CD4-positive, CD25-positive, alpha-beta regulatory T cell (primary cell): ENCODE measurements around the gene NSUN7. TPM values are rescaled to one million over a fixed set of nuclear protein-coding genes. Genes with fewer than 3 reads are reported as not detected.

Experiments
- ATAC-seq, 2 donors: fragments of 150-1000 bp; cut with Tn5 transposase; one replicate each; pipeline ENCODE4 v1.10.0; 2021; ENCODE audit warnings: low read depth in 2 of 2, moderate number of reproducible peaks in 2 of 2, moderate library complexity in 1 of 2
- DNase-seq, 3 donors: peaks; one replicate each; pipeline versions ENCODE4 v3.0.0 to v3.0.0-alpha.2; 2012 to 2022; ENCODE audit warnings: mixed read lengths in 1 of 3
- H3K27ac ChIP-seq: one replicate; pipeline ENCODE4 v1.7.0; 2013; ENCODE audit warnings: mild to moderate bottlenecking, low read length; ENCODE audit not compliant: insufficient read depth, poor library complexity, severe bottlenecking
- H3K27me3 ChIP-seq: one replicate; pipeline ENCODE4 v1.7.0; 2013; ENCODE audit warnings: low read length; ENCODE audit not compliant: control insufficient read depth, insufficient read depth
- H3K36me3 ChIP-seq: one replicate; pipeline ENCODE4 v1.7.0; 2013; ENCODE audit warnings: mild to moderate bottlenecking, low read length, moderate library complexity; ENCODE audit not compliant: control insufficient read depth, insufficient read depth
- H3K4me1 ChIP-seq: 2 replicates; pipeline ENCODE4 v1.7.0; 2013; ENCODE audit warnings: mild to moderate bottlenecking, low read length; ENCODE audit not compliant: insufficient read depth, control insufficient read depth, poor library complexity, severe bottlenecking
- H3K4me3 ChIP-seq: one replicate; pipeline ENCODE4 v1.7.0; 2013; ENCODE audit warnings: low read depth, mild to moderate bottlenecking, low read length, moderate library complexity
- H3K9me3 ChIP-seq, 2 experiments: 1 replicate in 1 of 2; 2 replicates in 1 of 2; pipeline ENCODE4 v1.7.0; 2013; ENCODE audit warnings: low read length in 2 of 2, mild to moderate bottlenecking in 1 of 2, moderate library complexity in 1 of 2; ENCODE audit not compliant: control insufficient read depth in 2 of 2
- H3K27ac Mint-ChIP-seq, 3 donors: one replicate each; pipeline ENCODE4 v1.8.0; 2020 to 2022; ENCODE audit warnings: mild to moderate bottlenecking in 3 of 3, mixed read lengths in 3 of 3, moderate library complexity in 2 of 3
- H3K27me3 Mint-ChIP-seq: one replicate; pipeline ENCODE4 v1.8.0; 2022; ENCODE audit warnings: mild to moderate bottlenecking, mixed read lengths
- H3K36me3 Mint-ChIP-seq: one replicate; pipeline ENCODE4 v1.8.0; 2020; ENCODE audit warnings: mixed read lengths
- H3K4me1 Mint-ChIP-seq, 4 donors: one replicate each; pipeline ENCODE4 v1.8.0; 2020 to 2022; ENCODE audit warnings: mixed read lengths in 4 of 4, mild to moderate bottlenecking in 1 of 4
- H3K4me3 Mint-ChIP-seq, 4 donors: one replicate each; pipeline ENCODE4 v1.8.0; 2020 to 2022; ENCODE audit warnings: mild to moderate bottlenecking in 4 of 4, mixed read lengths in 4 of 4, moderate library complexity in 3 of 4
- H3K9me3 Mint-ChIP-seq, 7 donors: one replicate each; pipeline ENCODE4 v1.8.0; 2020 to 2022; ENCODE audit warnings: mixed read lengths in 7 of 7, mild to moderate bottlenecking in 3 of 7, moderate library complexity in 2 of 7
- polyA plus RNA-seq, 4 donors: library from polyadenylated mRNA; unstranded; fragments of 300-500 nt; fragmentation: Illumina TruSeq; gene quantifications; one replicate each; pipeline ENCODE4 v1.2.3, GENCODE V29; 2021
- total RNA-seq: library from RNA; stranded (reverse); gene quantifications from one replicate; pipeline ENCODE4 v1.2.3, GENCODE V29; 2022

NSUN7 gene
- total and polyA plus RNA-seq, 5 donors from 2014 or later = 0.59 TPM; not detected in 4

- Mint-ChIP-seq H3K4me1 (peaks cover 0 to 8% (median 2%) of the 10 kb centered on the region in 4 donors), H3K27ac (no peak overlapping the region), H3K4me3 (no peak overlapping the region), H3K27me3 (peaks cover 8% of the 10 kb centered on the region), H3K36me3 (no peaks in the 10 kb centered on the region), H3K9me3 (peaks cover 0 to 1% (median 0%) of the 10 kb centered on the region in 7 donors)
- no peak overlapping the region for H3K4me3 ChIP-seq
- H3K36me3 ChIP-seq = no peaks in the 10 kb centered on the region
- peak in 1 of 2 donors; percentile 68 for ATAC-seq
- H3K27me3 ChIP-seq = no peaks in the 10 kb centered on the region
- H3K27ac ChIP-seq = no peak overlapping the region
- no peaks in the 10 kb centered on the region for H3K4me1 ChIP-seq
- H3K9me3 ChIP-seq = no peaks in the 10 kb centered on the region
- peak in 1 of 3 donors; percentile 46 for DNase-seq
Observed at GRCh38 chr4:40763228-40763716, 13.5 kb downstream of the NSUN7 start.

- no peak overlapping the region for H3K4me3 ChIP-seq
- no peaks in the 10 kb centered on the region for H3K4me1 ChIP-seq
- H3K4me3 Mint-ChIP-seq = no peak overlapping the region
- H3K9me3 Mint-ChIP-seq = peaks cover 0 to 2% (median 0%) of the 10 kb centered on the region in 7 donors
- H3K4me1 Mint-ChIP-seq = no peaks in the 10 kb centered on the region
- H3K27me3 Mint-ChIP-seq = peaks cover 26% of the 10 kb centered on the region
- H3K27ac ChIP-seq = no peak overlapping the region
- H3K27me3 ChIP-seq = no peaks in the 10 kb centered on the region
- DNase-seq (no peak), ATAC-seq (no peak)
- H3K36me3 ChIP-seq = no peaks in the 10 kb centered on the region
- no peaks in the 10 kb centered on the region for H3K9me3 ChIP-seq
- no peak overlapping the region for H3K27ac Mint-ChIP-seq
- no peaks in the 10 kb centered on the region for H3K36me3 Mint-ChIP-seq
Observed at GRCh38 chr4:40769266-40769665, 19.5 kb downstream of the NSUN7 start.

- no peak overlapping the region for H3K27ac Mint-ChIP-seq
Observed at GRCh38 chr4:40778090-40778489, 28.3 kb downstream of the NSUN7 start.

GRCh38 chr4:40782876-40783275 is 33.1 kb downstream of the NSUN7 start:
- no peaks in the 10 kb centered on the region for H3K9me3 ChIP-seq
- H3K27me3 ChIP-seq = no peaks in the 10 kb centered on the region
- Mint-ChIP-seq H3K36me3 (no peaks in the 10 kb centered on the region), H3K27ac (no peak overlapping the region), H3K27me3 (peaks cover 37% of the 10 kb centered on the region), H3K4me3 (no peak overlapping the region), H3K9me3 (peaks cover 0 to 4% (median 0%) of the 10 kb centered on the region in 7 donors), H3K4me1 (no peaks in the 10 kb centered on the region)
- DNase-seq (no peak), ATAC-seq (no peak)
- H3K4me3 ChIP-seq = no peak overlapping the region
- H3K36me3 ChIP-seq = no peaks in the 10 kb centered on the region
- H3K4me1 ChIP-seq = no peaks in the 10 kb centered on the region
- H3K27ac ChIP-seq = no peak overlapping the region

More at GRCh38 chr4:40778090-40778489, 28.3 kb downstream of the NSUN7 start:
- no peak overlapping the region for H3K4me3 ChIP-seq
- Mint-ChIP-seq H3K36me3 (no peaks in the 10 kb centered on the region), H3K9me3 (peaks cover 0 to 5% (median 0%) of the 10 kb centered on the region in 7 donors), H3K27me3 (peaks cover 33% of the 10 kb centered on the region), H3K4me3 (no peak overlapping the region), H3K4me1 (no peaks in the 10 kb centered on the region)
- no peak for ATAC-seq
- H3K36me3 ChIP-seq = no peaks in the 10 kb centered on the region
- H3K4me1 ChIP-seq = no peaks in the 10 kb centered on the region
- no peak for DNase-seq
- no peak overlapping the region for H3K27ac ChIP-seq
- H3K9me3 ChIP-seq = no peaks in the 10 kb centered on the region
- H3K27me3 ChIP-seq = peaks cover 2% of the 10 kb centered on the region

- Mint-ChIP-seq H3K4me3 (no peak overlapping the region), H3K4me1 (no peaks in the 10 kb centered on the region), H3K36me3 (no peaks in the 10 kb centered on the region), H3K9me3 (peaks cover 0 to 4% (median 0%) of the 10 kb centered on the region in 7 donors), H3K27ac (no peak overlapping the region), H3K27me3 (peaks cover 32% of the 10 kb centered on the region)
- DNase-seq = no peak
- H3K4me1 ChIP-seq = no peaks in the 10 kb centered on the region
- H3K27me3 ChIP-seq = peaks cover 2% of the 10 kb centered on the region
- H3K27ac ChIP-seq = no peak overlapping the region
- ATAC-seq = no peak
- H3K9me3 ChIP-seq = no peaks in the 10 kb centered on the region
- no peak overlapping the region for H3K4me3 ChIP-seq
- no peaks in the 10 kb centered on the region for H3K36me3 ChIP-seq
Observed at GRCh38 chr4:40785727-40786126, 36.0 kb downstream of the NSUN7 start.

- H3K4me3 Mint-ChIP-seq = no peak overlapping the region
- Histone ChIP-seq H3K9me3 (no peaks in the 10 kb centered on the region), H3K4me1 (no peaks in the 10 kb centered on the region), H3K4me3 (no peak overlapping the region), H3K36me3 (no peaks in the 10 kb centered on the region), H3K27me3 (peaks cover 2% of the 10 kb centered on the region), H3K27ac (no peak overlapping the region)
- no peaks in the 10 kb centered on the region for H3K36me3 Mint-ChIP-seq
- H3K27ac Mint-ChIP-seq = no peak overlapping the region
- H3K27me3 Mint-ChIP-seq = peaks cover 32% of the 10 kb centered on the region
- ATAC-seq (no peak), DNase-seq (no peak)
- H3K9me3 Mint-ChIP-seq = peaks cover 0 to 4% (median 0%) of the 10 kb centered on the region in 7 donors
- H3K4me1 Mint-ChIP-seq = no peaks in the 10 kb centered on the region
Observed at GRCh38 chr4:40788331-40788730, 38.6 kb downstream of the NSUN7 start.

GRCh38 chr4:40789031-40789430 is 39.3 kb downstream of the NSUN7 start:
- H3K9me3 ChIP-seq = no peaks in the 10 kb centered on the region
- no peak overlapping the region for H3K4me3 ChIP-seq
- no peak overlapping the region for H3K27ac Mint-ChIP-seq
- ATAC-seq (no peak), DNase-seq (no peak)
- no peaks in the 10 kb centered on the region for H3K4me1 ChIP-seq
- H3K36me3 ChIP-seq = no peaks in the 10 kb centered on the region
- peaks cover 2% of the 10 kb centered on the region for H3K27me3 ChIP-seq
- peaks cover 31% of the 10 kb centered on the region for H3K27me3 Mint-ChIP-seq
- no peak overlapping the region for H3K27ac ChIP-seq
- H3K36me3 Mint-ChIP-seq = no peaks in the 10 kb centered on the region
- H3K4me3 Mint-ChIP-seq = no peak overlapping the region
- H3K9me3 Mint-ChIP-seq = no peaks in the 10 kb centered on the region
- no peaks in the 10 kb centered on the region for H3K4me1 Mint-ChIP-seq

- no peak overlapping the region for H3K27ac Mint-ChIP-seq
- no peak overlapping the region for H3K4me3 Mint-ChIP-seq
- no peak overlapping the region for H3K4me3 ChIP-seq
- no peaks in the 10 kb centered on the region for H3K4me1 Mint-ChIP-seq
- H3K36me3 ChIP-seq = no peaks in the 10 kb centered on the region
- no peaks in the 10 kb centered on the region for H3K9me3 ChIP-seq
- H3K4me1 ChIP-seq = no peaks in the 10 kb centered on the region
- no peak overlapping the region for H3K27ac ChIP-seq
- peaks cover 28% of the 10 kb centered on the region for H3K27me3 Mint-ChIP-seq
- no peak for ATAC-seq
- DNase-seq = no peak
- peaks cover 2% of the 10 kb centered on the region for H3K27me3 ChIP-seq
- H3K36me3 Mint-ChIP-seq = no peaks in the 10 kb centered on the region
- no peaks in the 10 kb centered on the region for H3K9me3 Mint-ChIP-seq
Observed at GRCh38 chr4:40789771-40790170, 40.0 kb downstream of the NSUN7 start.
